GM21515 (cell line): ENCODE data around the gene CCDC170.

Source experiments
- ATAC-seq: cut with Tn5 transposase; IDR thresholded peaks from one replicate; pipeline ENCODE4 v1.9.1; 2021; ENCODE audit not compliant: unreplicated experiment

The CCDC170 gene

GRCh38 chr6:151616091-151616513 lies 122.3 kb downstream of the CCDC170 start:
- ATAC-seq, result no peak

DNA sequence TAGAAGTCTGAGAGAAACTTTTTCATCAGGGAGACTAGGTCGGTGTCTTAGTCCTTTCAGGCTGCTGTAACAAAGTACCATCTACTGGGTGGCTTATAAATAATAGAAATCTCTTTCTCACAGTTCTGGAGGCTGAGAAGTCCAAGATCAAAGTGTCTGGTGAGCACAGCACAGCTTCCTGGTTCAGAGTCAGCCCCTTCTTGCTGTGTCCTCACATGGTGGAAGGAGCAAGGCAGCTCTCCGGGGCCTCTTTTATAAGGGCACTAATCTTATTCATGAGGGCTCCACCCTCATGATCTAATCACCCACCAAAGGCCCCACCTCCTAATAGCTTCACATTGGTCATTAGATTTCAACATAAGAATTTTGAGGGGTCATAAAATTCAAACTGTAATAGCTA lies 122.8 kb downstream of the CCDC170 start:
- no peak for ATAC-seq

GRCh38 chr6:151617539-151617938 lies 123.7 kb downstream of the CCDC170 start:
- no peak for ATAC-seq

DNA sequence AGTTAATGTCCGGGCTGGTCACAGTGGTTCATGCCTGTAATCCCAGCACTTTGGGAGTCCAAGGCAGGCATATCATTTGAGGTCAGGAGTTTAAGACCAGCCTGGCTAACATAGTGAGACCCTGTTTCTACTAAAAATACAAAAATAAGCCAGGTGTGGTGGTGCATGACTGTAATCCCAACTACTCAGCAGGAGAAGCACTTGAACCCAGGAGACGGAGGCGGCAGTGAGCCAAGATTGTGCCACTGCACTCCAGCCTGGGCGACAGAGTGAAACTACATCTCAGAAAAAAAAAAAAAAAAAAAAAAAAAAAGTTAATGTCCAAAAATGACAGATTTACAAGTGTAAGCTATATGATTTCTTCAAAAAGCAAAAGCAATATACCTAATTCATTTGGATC lies 124.9 kb downstream of the CCDC170 start:
- no peak for ATAC-seq

GRCh38 chr6:151620179-151620578 lies 126.4 kb downstream of the CCDC170 start:
- no peak for ATAC-seq

DNA sequence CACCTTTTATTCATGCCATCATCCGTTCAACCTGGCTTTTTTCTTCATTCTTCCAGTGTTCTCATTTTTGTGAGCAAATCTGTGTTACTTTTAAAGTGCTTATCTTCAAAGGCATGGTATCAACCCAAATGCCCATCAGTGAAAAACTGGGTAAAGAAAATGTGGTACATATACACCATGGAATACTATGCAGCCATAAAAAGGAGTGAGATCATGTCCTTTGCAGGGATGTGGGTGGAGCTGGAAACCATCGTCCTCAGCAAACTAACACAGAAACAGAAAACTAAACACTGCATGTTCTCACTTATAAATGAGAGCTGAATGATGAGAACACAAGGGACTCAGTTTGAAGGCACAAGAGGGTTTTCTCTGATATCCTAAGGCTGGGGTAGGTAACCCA lies 130.3 kb downstream of the CCDC170 start:
- no peak for ATAC-seq

GRCh38 chr6:151624481-151624880 lies 130.7 kb downstream of the CCDC170 start:
- no peak for ATAC-seq

- no peak for ATAC-seq
These were observed 131.2 kb downstream of the CCDC170 start for GRCh38 chr6:151624900-151625536.

DNA sequence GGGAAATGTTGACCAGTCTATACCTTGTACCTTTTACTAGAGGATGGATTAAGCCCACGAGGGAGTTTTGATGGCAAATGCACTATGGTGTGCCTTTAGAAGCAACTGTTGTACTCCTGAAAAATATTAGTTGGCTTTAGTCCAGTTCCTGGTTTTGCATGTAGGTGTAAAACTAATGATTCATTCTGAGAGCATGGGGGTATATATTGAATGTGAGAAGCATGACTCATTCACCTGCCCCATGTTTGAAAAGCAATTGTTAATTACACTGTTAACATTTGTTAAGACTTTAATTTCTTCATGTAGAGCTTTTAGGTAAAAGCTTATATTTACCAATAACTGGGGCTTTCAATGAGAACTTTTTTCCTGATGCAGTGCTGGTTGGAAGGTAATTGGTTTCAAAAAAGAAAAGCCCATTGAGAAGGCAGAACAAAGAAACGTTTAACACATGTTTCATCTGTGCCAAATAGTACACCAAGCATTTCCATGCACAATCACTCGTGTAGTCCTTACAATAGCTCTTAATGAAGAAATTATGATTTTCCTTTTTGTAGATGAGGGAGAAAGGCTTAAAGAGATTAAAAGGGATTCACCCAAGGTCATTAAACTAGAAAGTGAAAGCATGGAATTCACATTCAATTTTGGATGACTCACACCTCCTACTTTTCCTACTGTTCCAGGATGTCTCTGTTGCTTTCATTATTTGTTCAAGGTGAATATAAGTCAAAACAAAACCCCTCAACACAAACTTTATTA lies 134.1 kb downstream of the CCDC170 start:
- no peak for ATAC-seq

DNA sequence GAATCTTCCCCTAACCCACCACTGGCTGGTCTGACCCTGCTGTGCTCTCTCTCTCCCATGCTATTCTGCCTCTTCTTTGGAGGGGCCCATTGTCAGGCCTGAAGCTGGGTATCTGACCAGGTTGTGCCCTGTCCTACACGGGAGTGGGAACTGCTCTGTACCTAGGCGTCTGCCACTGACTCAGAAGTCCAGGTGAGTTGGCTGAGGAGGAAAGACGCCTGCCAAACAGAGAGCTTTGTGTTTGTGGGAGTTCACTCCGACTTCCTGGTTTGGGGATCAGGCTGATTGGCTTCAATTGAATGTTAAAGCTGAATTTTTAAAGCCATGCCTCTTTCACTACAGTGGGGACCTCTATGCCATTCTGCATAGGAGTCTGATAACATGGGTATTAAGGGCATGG lies 136.0 kb downstream of the CCDC170 start:
- no peak for ATAC-seq

DNA sequence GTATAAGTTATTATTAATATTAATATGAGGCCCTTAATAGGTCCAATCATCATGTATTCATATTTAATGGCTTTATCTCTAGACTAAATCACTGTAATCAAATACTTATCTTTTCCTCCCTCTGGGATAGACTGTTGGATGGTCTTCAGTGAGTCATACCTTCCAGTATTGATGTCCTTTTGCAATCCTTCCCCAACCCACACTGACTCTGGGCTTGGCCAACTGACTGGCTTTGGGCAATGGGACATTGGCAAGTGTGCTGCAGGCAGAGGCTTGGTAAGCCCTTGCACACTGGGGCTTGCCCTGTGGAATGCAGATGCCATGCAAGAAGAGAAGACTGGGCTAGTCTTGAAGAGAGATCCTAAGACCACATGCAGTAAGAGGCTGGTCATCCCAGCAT lies 136.6 kb downstream of the CCDC170 start:
- ATAC-seq, result no peak

- no peak for ATAC-seq
These were observed 137.3 kb downstream of the CCDC170 start for GRCh38 chr6:151630991-151631655.

DNA sequence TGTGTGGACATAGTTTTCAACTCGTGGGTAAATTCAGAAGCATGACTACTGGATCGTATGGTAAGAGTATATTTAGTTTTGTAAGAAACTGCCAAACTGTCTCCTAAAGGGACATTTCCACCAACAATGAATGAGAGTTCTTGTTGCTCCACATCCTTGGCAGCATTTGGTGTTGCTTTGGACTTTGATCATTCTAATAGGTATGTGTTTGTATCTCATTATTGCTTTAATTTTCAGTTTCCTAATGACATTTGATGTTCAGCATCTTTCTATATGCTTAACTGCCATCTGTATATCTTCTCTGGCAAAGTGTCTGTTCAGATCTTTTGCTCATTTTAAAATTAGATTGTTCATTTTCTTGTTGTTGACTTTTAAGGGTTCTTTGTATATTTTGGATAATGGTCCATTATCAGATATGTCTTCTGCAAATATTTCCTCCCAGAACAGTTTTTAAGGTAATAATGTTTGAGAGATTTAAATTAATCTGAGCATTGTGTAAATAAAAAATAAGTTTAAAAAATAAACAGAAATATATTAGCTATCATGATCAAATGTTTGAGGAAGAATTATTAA lies 138.7 kb downstream of the CCDC170 start:
- ATAC-seq, result no peak

DNA sequence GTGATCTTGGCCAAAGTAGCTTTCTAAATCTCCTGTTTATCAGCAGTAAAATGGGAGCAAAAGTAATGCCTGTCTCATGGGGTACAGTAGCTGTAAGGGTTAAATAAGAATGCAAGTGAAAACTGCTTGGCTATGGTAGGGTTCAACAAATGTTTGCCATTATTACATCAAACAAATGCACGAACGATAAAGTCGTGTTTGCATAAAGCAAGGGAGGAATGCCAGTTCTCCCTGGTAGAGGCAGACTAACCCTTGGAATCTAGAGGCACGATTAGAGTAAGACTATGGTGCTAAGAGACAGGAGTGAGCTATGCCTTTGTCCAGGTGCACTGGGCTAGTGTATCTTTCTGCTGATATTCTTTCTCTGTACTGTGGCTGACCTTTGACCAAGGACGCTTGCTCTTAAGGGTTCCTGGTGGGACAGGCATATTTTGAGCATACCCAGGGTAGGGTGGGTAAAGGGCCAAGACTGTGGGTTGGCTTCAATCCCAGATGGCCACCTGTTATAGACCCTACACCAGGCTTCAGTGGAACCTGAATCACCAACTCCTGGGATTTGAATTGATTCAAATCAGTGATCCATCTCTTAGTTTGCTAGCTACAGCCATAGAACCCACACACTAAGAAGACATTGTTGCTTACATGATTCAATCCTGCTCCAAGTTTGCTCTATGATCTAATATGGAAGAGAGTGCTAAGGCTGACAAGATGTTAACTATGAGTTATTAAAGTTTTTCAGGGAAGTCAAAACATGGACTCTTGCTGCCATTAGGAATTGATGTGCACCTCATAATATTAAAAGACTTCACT lies 139.9 kb downstream of the CCDC170 start:
- ATAC-seq, result no peak

GRCh38 chr6:151634336-151634720 lies 140.5 kb downstream of the CCDC170 start:
- no peak for ATAC-seq

- no peak for ATAC-seq
These were observed 141.9 kb downstream of the CCDC170 start for GRCh38 chr6:151635741-151636140.

- ATAC-seq, result no peak
These were observed 144.0 kb downstream of the CCDC170 start for GRCh38 chr6:151637814-151638213.

DNA sequence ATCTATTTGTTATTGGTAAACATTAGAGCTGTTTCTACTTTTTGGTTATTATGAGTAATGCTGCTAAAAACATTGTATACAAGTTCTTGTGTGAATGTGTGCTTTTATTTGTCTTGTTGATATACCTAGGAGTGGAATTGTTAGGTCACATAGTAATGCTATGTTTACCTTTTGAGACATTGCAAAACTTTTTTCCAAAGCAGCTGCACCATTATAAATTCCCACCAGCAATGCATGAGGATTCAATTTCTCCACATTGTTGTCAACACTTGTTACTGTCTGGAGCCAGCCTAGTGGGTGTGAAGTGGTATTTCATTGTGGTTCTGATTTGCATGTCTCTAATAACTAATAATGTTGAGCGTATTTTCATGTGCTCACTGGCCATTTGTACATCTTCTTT lies 145.9 kb downstream of the CCDC170 start:
- ATAC-seq, result no peak

GRCh38 chr6:151641028-151641427 lies 147.2 kb downstream of the CCDC170 start:
- ATAC-seq, result no peak

DNA sequence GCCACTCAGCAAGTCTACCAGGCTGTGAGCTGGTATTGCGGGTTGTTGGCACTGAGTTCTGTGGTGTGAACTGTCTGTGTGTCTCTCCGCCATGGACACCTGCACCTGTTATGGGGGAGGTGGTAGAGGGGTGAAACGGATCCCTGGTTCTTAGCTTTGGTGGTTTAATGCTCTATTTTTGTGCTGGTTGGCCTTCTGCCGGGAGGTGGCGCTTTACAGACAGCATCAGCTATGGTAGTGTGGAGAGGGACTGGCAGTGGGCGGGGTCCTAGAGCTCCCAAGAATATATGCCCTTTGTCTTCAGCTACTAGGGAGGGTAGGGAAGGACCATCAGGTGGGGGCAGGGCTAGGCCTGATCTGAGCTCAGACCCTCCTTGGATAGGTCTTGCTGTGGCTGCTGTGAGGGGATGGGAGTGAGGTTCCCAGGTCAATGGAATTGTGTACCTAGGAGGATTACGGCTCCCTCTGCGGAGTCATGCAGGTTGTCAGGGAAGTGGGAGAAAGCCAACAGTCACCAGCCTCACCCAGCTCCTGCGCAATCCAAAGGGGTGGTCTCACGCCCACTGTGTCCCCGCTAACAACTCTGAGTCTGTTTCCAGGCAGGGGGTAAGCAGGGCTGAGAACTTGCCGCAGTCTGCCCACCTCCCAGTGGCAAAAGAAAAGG lies 154.3 kb downstream of the CCDC170 start:
- no peak for ATAC-seq
